HepG2 (cell line): ENCODE results near the gene MCM6. TPM values are rescaled to one million over a fixed set of nuclear protein-coding genes. Genes with fewer than 3 reads are reported as not detected.
A peak's percentile ranks its signal among the peaks of the same experiment; 100 is the strongest.

Experiments used
- AHDC1 ChIP-seq: sonication (generic); formaldehyde crosslinking; IDR thresholded peaks from 2 replicates; pipeline ENCODE4 v1.5.1; 2020; ENCODE audit warnings: mild to moderate bottlenecking, missing genetic modification reagents, borderline replicate concordance
- DNMT1 ChIP-seq: sonication (generic); formaldehyde crosslinking; IDR thresholded peaks from 2 replicates; pipeline ENCODE4 v1.5.1; 2020; ENCODE audit warnings: mild to moderate bottlenecking, missing genetic modification reagents
- FOSL2 ChIP-seq: sonication (generic); formaldehyde crosslinking; IDR thresholded peaks from 2 replicates; pipeline ENCODE4 v1.4.0; 2020; ENCODE audit warnings: missing genetic modification reagents
- LRRFIP1 ChIP-seq: sonication (generic); formaldehyde crosslinking; conservative IDR thresholded peaks from 2 replicates; pipeline ENCODE4 v1.4.0; 2020; ENCODE audit warnings: missing genetic modification reagents
- NFIB ChIP-seq: sonication (generic); formaldehyde crosslinking; IDR thresholded peaks from 2 replicates; pipeline ENCODE4 v1.9.0; 2021; ENCODE audit warnings: missing genetic modification reagents, mild to moderate bottlenecking, borderline replicate concordance
- NR2C2 ChIP-seq: sonication (generic); formaldehyde crosslinking; IDR thresholded peaks from 2 replicates; pipeline ENCODE4 v1.4.0; 2020; ENCODE audit warnings: missing genetic modification reagents, mild to moderate bottlenecking, moderate library complexity, borderline replicate concordance
- PHF8 ChIP-seq: sonication (generic); formaldehyde crosslinking; IDR thresholded peaks from 2 replicates; pipeline ENCODE4 v1.5.0; 2020; ENCODE audit warnings: missing genetic modification reagents
- PRDM4 ChIP-seq: sonication (generic); formaldehyde crosslinking; IDR thresholded peaks from 2 replicates; pipeline ENCODE4 v1.9.0; 2021; ENCODE audit warnings: missing genetic modification reagents, borderline replicate concordance
- PTBP1 ChIP-seq: fragments of 200-400 bp; formaldehyde crosslinking; IDR thresholded peaks from 2 replicates; pipeline ENCODE4 v1.6.1; 2018; ENCODE audit warnings: low read length, low read depth; ENCODE audit not compliant: poor library complexity, severe bottlenecking
- SAFB2 ChIP-seq: sonication (generic); formaldehyde crosslinking; IDR thresholded peaks from 2 replicates; pipeline ENCODE4 v1.5.1; 2020; ENCODE audit warnings: missing genetic modification reagents, low read depth, mild to moderate bottlenecking, borderline replicate concordance
- TIGD3 ChIP-seq: sonication (generic); formaldehyde crosslinking; IDR thresholded peaks from 2 replicates; pipeline ENCODE4 v1.5.1; 2020; ENCODE audit warnings: mild to moderate bottlenecking, missing genetic modification reagents, borderline replicate concordance
- TMF1 ChIP-seq: sonication (generic); formaldehyde crosslinking; IDR thresholded peaks from 2 replicates; pipeline ENCODE4 v1.8.1; 2022; ENCODE audit warnings: low read depth, missing genetic modification reagents
- ZNF414 ChIP-seq: sonication (generic); formaldehyde crosslinking; IDR thresholded peaks from 2 replicates; pipeline ENCODE4 v1.5.0; 2020; ENCODE audit warnings: missing genetic modification reagents
- ZNF460 ChIP-seq: sonication (generic); formaldehyde crosslinking; IDR thresholded peaks from 2 replicates; pipeline ENCODE4 v1.5.1; 2020; ENCODE audit warnings: missing genetic modification reagents, mild to moderate bottlenecking, borderline replicate concordance
- ZNF652 ChIP-seq: IDR thresholded peaks from 2 replicates; pipeline ENCODE4 v1.6.1; 2016; ENCODE audit warnings: low read depth, borderline replicate concordance
- ZNF746 ChIP-seq: sonication (generic); formaldehyde crosslinking; IDR thresholded peaks from 2 replicates; pipeline ENCODE4 v1.8.0; 2022; ENCODE audit warnings: mild to moderate bottlenecking, missing genetic modification reagents
- polyA plus RNA-seq, 8 experiments: library from polyadenylated mRNA; depleted of rRNA in 3 of 8; stranded (reverse) in 7 of 8; unstranded in 1 of 8; fragments of >200 nt; fragmentation: Illumina TruSeq in 4 of 8; extraction: Trizol in 4 of 8; gene quantifications; 2 replicates each; pipeline versions ENCODE4 v1.2.1 to v1.2.3, GENCODE V29; 2011 to 2016; ENCODE audit warnings: low read depth in 4 of 8, missing spikeins in 1 of 8, mixed read lengths in 1 of 8; ENCODE audit not compliant: insufficient read depth in 1 of 8
- total RNA-seq, 5 experiments: library from RNA; depleted of rRNA; stranded (reverse); fragments of >200 nt; fragmentation: Illumina TruSeq; extraction: Trizol; gene quantifications; 2 replicates each; pipeline ENCODE4 v1.2.3, GENCODE V29; 2016; ENCODE audit warnings: low read depth in 1 of 5

The MCM6 gene
- total and polyA plus RNA-seq, 2 of the 13 experiments (the other 11 are each of a cell fraction or from before 2014, with no cell fraction given) = 9.7 to 18.7 TPM

GRCh38 chr2:135876066-135876711, at the start of gene MCM6 (continued):
- TF ChIP-seq PRDM4 (no peak), ZNF746 (CRISPR knock-in tag) (no peak), ZNF460 (CRISPR knock-in tag) (no peak), NFIB (CRISPR knock-in tag) (0 out of 2 replicates have a peak, but pooled peaks have one; percentile 58), SAFB2 (peak; percentile 48; the same call in 1 of the 2 replicates), LRRFIP1 (CRISPR knock-in tag) (no peak), FOSL2 (no peak), DNMT1 (CRISPR knock-in tag) (no peak), TMF1 (CRISPR knock-in tag) (peak; percentile 98), TIGD3 (no peak), ZNF414 (CRISPR knock-in tag) (no peak), PHF8 (CRISPR knock-in tag) (peak; percentile 55), ZNF652 (CRISPR knock-in tag) (no peak), NR2C2 (no peak), AHDC1 (no peak), PTBP1 (no peak)
